GM10266 (cell line): ENCODE measurements around the gene GPHN.
"Not testable (repeated sequence)": the region's sequence is repeated elsewhere in the genome, so short reads cannot be mapped to it uniquely, and the experiment has no call there.

Source experiments
- DNase-seq: peaks from one replicate; pipeline ENCODE4 v3.0.0; 2012; ENCODE audit errors: extremely low spot score
- CTCF ChIP-seq: IDR thresholded peaks from 2 replicates; pipeline ENCODE4 v1.5.1; 2012; ENCODE audit warnings: mild to moderate bottlenecking, low read depth; ENCODE audit not compliant: control insufficient read depth, insufficient read depth; ENCODE audit errors: missing control alignments

The GPHN gene

GRCh38 chr14:66563731-66564130 is 55.8 kb downstream of the GPHN start:
- DNase-seq = no peak
- no peak for TF ChIP-seq CTCF

GRCh38 chr14:66568220-66568619 is 60.3 kb downstream of the GPHN start:
- DNase-seq = no peak
- TF ChIP-seq CTCF = no peak

DNA sequence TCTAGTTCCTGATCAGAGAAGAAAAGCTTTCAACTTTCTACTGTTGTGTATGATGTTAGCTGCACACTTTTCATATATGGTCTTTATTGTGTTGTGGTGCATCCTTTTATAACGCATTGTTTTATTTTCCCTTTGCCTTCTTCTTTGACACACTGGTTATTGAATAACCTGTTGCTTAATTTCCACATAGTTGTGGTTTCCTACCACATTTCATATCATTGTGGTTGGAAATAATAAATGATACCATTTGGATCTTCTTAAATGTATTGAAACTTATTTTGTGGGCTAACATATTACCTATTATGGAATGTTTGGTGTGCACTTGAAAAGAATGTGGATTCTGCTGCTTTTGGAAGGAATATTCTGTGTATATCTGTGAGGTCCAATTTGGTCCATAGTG is 64.9 kb downstream of the GPHN start:
- no peak for TF ChIP-seq CTCF
- DNase-seq = no peak

DNA sequence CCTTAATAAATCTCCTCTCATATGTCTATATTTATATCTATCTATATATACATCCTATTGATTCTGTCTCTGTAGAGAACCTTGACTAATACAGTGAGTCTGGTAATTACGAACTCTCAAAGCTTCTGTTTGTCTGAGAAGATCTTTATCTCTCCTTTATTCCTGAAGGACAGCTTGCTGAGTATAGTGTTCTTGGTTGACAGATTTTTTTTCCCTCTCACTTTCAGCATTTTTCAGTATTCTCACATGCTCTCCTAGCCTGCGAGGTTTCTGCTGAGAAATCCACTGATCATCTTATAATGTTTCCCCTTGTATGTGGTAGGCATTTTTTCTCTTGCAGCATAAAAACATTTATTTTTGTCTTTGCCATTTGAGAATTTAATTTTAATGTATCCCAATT is 67.1 kb downstream of the GPHN start:
- no peak for TF ChIP-seq CTCF
- DNase-seq = no peak

DNA sequence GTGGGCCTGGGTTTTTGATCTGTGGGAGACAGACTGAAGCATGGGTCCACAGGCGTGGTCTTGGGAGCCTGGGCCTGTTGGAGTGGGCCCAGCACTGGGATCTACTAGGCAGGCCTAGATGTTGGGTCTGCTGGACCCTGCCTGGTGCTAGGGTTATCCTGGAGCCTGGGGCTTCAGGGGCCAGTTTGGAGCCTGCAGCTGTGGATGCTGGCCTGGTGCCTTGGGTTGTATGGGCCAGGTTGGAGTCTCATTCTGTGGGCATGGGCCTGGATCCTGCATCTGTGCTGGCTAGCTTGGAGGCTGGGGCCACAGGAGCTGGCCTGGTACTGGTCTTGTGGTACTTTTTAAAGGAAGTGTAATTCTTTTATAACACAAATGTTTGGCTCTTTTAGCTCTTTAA is 68.0 kb downstream of the GPHN start:
- TF ChIP-seq CTCF = no peak
- no peak for DNase-seq

DNA sequence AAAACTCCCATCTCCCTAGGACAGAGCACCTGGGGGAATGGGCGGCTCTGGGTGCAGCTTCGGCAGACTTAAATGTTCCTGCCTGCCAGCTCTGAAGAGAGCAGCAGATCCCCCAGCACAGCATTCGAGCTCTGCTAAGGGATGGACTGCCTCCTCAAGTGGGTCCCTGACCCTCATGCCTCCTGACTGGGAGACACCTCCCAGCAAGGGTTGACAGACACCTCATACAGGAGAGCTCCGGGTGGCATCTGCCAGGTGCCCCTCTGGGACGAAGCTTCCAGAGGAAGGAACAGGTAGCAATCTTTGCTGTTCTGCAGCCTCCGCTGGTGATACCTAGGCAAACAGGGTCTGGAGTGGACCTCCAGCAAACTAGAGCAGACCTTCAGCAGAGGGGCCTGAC is 79.8 kb downstream of the GPHN start:
- DNase-seq = not testable (repeated sequence)

- no peak for DNase-seq
- TF ChIP-seq CTCF = no peak
Observed at GRCh38 chr14:66595394-66595793, 87.4 kb downstream of the GPHN start.

- no peak for DNase-seq
- TF ChIP-seq CTCF = no peak
Observed at GRCh38 chr14:66596241-66596985, 88.5 kb downstream of the GPHN start.
